ENCODE data around the gene ADAMTS17. TPM values are rescaled to one million over a fixed set of nuclear protein-coding genes. Genes with fewer than 3 reads are reported as not detected.

ADAMTS17 gene
- total RNA-seq, 1 donor from 2014 or later: 10.6 TPM

DNA sequence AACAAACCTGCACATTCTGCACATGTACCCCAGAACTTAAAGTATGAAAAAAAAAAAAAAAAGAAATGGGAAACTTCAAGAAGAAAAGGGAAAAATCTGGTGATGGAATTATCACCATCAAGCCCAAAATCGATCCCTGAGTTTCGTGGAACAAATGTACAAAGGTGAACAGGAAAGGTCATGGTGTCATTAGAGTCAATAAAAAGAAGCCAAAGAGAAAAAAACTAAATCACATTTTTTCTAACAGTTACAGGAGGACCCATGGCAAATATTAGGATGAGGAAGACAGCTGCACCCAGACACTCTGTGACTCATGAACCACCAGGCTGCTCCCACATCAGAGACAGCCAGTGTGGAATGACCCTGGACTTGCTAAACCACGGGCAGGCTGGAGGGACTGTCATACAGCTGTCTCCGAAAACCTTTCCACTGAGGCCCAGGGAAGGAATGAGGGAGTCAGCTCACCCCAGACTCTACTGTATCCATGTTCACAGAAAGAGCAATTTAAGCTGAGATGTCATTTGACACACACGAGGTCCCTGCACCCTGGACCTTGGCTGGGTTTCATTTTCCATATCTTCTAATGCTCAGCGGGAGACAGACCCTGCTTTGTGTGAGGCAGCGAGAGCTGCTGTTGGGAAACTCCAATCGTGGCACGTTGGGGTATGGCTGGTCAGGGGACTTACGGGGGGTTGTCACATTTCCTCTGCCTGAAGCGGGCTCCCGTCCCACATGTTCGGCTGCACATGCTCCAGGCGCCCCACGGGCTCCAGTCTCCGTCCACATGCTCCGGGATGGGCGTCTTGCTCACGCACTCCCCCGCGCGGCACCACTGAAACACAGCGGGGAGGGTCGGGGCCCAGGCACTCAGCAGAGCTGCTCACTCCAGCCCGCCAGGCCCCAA lies 210.2 kb downstream of the ADAMTS17 start:
- no peak for DNase-seq (ENCODE audit: low spot score)

DNA sequence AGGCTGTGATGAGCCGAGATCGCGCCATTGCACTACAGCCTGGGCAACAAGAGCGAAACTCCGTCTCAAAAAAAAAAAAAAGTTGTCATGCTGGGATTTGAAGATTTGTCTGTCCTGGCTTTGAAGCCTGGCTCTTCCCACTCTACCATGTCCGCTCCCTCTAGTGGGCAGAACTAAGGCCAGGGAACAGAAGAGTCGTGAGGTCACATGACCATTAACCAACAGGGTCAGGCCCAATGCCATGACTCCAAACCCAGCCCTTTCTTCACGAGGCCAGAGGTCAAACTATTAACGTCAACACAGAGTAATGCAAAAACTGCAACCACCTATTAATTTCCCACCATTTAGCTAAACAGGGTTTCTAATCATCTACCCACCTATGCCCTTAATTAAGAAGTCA lies 212.1 kb downstream of the ADAMTS17 start:
- no peak for DNase-seq (ENCODE audit: low spot score)

DNA sequence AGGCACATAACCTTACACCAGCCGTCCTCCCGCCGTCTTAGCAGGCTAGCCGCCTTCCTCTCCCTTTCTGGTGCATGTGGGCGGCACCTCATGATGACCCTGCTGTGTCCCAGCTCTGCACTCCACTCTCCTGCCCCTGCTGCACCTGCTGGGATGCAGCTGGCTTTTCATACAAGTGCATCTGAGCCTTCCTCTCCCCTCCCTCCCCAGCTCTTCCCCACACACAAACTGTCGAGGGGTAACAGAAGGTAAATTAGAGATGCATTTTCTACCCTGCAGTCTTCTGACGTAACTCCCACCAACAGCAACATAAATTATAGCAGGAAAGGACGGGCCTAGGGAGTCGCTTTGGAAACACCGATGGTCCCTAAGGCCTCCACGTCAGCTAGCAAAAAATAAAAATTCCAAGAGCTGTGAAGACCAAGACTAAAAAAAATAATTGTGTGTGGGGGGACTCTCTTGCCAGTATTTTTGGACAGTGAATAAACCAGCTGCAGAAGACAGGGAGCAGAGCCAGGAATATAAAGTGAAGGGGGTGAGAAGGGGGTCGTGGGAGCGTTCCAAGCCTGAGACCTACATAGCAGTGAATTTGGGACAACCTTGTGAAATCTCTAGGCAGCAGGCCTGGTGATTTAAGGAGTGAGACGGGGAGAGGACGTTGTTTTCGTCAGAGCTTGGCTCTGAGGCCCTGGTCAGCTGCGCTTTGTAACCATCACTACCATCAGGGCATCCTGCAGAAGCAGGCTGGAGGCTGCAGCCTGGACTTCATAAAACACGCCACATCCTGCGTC lies 216.2 kb downstream of the ADAMTS17 start:
- DNase-seq (ENCODE audit: low spot score): peak; percentile 73

DNA sequence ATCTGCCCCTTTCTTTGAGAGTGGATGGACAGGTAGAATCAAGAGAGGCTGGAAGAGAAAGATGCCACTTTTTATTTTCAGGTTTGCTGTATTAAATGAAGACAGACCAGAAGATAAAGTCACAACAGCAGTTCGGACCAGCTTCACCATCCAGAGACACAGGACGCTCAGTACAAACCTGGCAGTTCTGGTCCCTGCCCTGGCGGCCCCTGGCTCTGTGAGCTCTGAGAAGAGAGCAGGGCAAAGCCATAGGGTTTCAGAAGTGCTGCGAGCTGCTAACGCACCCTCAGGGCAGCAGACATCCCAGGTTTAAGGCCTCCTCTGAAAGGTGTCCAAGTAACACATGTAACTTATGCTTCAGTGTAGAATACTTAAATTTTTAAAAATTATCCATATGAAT lies 216.8 kb downstream of the ADAMTS17 start:
- no peak for DNase-seq (ENCODE audit: low spot score)

DNA sequence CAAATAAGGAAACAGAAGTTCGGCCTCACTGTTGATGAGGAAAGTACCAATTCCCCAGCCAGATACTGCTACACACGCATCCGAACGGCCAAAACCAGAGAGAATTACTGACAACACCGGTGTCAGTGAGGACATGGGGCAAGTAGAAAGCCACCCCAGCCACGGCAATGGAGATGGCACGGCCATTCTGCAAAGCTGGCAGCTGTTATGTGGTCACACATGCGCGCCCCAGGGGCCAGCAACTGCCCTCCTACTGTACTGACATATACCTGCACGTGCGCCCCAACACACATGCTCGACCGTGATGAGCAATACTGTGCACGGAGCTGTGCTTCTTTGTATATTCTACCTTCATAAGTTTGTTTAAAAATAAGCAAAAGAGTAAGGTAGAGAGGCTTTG lies 217.4 kb downstream of the ADAMTS17 start:
- DNase-seq (ENCODE audit: low spot score): no peak

DNA sequence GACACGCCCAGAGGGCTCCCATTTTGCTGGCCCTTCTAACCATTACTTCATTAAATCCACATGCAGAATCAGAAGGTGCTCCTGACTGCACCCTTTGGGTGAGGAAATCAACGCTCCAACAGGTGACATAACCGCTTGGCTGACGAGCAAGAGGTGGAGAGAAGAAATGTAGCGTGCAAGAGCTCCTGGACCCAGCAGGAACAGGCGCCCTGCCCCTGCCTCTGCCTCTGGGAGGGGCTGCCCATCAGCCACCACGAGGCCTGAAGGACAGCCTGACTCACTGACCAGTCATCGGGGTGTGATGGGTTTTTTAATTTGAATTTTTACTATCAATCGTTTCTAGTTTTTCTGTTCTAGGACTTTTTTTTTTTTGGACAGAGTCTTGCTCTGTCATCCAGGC lies 218.2 kb downstream of the ADAMTS17 start:
- DNase-seq (ENCODE audit: low spot score): no peak

DNA sequence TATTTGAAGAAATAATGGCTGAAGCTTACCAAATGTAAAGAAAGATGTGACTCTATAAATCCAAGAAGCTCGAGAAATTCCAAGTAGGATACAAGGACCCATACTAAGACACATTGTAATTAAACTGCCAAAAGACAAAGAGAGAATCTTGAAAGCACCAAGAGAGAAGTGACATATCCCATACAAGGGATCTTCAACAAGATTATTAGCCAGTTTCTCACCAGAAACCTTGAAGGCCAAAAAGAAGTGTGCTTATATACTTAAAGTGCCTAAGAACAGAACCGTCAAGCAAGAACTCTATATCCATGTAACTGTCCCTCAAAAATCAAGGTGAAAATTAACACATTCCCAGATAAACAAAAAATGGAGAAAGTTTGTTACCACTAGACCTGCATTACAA lies 220.5 kb downstream of the ADAMTS17 start:
- no peak for DNase-seq (ENCODE audit: low spot score)

DNA sequence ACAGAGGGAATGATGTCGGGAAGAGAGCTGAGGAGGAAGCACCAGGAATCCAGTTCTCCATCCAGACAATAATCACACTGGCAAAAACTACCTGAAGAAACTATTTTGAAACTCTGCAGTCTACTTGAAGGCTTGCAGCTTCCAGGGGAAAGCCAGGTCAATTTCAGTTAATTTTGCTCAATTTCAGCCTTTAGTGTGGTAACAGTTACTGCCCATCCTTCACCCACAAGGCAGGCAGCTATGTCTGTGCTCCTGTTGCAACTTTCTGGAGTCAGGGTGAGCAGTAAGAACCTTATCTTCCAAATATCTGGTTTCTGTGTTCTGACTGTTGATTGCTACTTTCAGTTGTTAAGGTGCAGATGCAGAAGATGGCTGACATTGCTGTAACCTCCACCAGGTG lies 221.7 kb downstream of the ADAMTS17 start:
- no peak for DNase-seq (ENCODE audit: low spot score)

DNA sequence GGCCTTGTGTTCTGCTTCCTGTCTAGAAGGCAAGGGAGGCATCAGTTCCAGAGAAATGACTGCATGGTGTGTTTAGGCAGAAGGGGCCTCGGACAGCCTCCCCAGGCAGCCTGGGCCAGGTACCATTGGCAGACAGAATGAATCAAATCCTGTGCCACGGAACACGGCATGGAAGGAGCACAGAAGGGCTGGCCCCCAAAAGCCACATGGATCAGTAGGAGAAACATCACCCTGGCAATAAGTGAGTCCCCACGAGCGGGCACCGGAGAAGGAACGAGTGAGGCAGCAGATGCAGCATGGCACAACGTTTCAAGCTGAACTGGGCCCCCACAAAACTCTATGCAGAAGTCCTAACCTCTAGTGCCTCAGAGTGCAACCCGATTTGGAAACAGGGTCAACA lies 223.2 kb downstream of the ADAMTS17 start:
- no peak for DNase-seq (ENCODE audit: low spot score)

DNA sequence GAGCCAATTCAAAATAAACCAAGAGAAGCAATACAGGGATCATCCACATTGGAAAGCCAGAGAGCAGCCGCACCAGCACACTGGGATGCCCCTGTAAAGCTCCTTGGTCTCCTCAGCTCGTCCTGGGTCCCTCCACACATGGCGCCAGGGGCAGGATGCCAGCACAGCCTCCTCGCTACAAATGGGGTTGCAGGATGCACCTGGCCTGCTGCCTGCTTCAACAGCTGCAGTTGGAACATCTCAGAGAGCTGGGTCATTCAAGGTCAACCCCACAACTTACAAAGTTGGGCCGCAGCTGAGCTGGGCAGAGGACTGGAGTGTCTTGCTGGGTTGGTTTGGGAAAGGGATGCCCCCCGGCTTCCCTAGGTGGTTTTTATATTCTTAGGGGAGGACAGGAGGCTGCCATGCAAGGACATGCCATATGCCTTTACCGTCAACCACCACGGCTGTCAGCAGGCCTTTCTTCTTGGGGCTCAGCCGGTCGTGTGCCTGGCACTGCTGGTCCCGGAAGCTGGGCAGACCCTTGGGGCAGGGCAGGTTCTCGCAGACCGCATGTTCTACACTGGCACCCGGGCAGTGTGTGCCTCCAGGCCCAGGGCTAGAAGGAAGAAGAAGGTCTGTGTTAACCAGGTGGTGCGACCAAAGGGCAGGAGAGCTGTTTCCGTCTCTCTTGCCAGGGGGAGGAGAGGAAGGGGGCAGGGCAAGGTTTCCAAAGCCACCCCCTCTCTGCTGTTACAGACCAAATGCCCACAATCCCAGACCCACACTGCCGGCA lies 225.2 kb downstream of the ADAMTS17 start:
- DNase-seq (ENCODE audit: low spot score): no peak

DNA sequence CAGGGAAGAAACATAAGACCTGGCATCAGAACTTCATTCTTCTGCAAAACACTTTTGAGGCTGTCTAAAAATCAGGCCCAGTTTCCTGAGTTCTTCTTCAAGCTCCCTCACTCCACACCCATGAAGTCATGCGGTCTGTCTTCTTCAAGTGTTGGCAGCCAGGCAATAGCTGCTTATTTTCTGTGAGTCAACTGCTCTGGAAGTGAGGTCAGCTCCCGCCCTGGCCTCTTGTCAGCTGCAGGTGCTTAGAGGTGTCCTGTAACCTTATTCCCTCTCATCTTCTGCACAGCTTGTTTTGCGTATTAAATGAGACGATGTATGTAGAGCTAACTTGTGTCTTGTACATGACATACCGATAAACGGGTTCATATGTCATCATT lies 226.1 kb downstream of the ADAMTS17 start:
- DNase-seq (ENCODE audit: low spot score): no peak

DNA sequence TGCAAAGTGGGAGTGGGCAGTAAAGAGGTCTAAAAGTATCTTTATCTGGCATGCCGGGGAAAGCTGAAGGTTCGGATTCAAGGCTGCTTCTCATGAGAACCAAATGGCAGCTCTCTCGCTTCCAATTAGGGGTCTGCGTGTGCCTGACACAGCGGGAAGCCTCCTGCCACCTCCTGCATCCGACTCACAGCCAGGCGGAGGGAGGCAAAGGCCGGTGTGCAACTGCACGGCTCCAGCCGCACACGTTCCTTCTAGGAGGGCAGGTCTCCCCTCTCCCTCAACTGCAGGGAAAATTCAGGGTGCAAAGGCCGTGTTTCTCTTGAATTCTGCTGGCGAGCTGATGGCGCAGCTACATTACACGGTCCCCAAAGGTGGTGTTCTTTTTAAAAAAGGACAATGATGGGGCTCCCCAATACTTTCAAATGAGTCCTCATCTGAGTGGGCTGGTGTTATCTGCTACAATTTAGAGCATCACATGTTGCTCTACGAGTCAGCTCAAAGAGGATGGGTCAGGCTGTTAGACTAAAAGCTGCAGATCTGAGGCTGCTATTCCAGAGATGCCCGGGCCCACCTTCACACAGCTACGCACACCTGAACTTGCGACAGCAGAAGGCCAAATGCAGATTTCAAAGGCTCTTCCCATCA lies 226.6 kb downstream of the ADAMTS17 start:
- DNase-seq (ENCODE audit: low spot score): no peak

DNA sequence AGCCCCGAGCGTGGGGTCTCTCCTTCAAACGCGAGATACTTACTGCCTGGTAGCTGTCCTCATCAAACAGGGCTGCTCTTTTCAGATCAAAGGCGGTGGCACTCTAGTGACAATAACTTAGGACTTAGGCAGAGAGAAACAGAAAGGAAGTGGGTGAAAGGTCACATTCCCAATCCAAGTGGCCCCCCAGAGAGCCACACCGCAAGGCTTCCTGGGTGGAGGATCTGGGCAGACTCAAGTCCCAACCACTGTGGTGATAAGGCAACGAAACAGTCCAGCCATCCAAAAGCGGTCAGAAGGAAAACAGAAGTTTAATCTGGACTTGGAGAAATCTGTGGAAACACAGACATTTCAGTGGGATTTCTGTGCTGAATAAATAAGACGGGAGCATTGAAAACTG lies 227.2 kb downstream of the ADAMTS17 start:
- no peak for DNase-seq (ENCODE audit: low spot score)

DNA sequence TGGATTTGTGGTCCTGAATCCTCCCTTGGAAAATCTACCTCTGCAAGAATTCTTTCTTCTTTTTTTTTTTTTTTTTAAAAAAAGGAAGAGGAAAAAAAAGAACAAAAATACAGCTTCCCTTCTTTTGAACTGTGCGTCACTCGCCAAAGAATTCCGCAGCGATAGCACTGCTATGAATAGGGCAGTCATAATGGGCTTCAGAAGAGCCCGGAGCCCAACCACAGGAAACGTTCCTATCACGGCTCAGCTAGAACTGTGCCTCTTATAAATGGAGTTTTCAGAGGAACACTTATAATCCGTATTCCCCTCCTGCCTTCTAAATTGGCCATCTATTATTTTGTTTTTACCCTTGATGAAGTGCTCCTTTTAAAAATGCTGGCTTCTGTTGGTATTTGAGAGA lies 227.7 kb downstream of the ADAMTS17 start:
- no peak for DNase-seq (ENCODE audit: low spot score)

DNA sequence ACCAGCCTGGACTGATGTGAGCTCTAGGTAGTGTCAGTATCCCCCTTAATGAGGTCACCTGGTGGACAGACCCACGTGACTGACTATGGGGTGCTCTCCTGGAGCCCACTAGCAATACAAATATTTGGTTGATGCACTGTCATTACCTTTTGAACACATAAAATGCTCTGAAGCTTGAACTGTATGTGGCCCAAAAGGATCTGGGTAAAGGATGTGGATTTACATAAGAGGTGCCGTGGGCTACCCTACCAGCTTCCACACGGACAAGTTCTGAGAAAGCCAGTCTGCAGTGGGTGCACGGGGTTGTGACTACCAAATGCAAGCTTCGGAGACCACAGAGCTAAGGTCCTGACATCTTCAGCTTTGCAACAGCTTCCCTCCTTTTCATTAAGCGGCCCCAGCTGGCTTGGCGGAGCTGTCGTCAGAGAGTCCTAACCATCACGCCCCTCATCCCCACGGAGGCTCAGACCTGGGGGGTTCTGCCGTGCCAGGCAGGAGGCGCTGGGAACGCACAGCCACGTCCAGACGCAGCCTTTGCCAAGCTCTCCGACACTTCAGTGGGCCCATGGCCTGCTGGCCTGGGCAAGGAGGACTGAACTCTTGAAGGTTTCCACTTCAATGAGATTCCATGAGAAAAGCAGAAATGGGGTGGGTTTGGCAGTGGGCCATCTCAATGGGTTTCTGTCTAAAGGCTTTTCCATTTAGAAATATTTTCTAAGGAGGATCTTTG lies 228.3 kb downstream of the ADAMTS17 start:
- DNase-seq (ENCODE audit: low spot score): no peak

DNA sequence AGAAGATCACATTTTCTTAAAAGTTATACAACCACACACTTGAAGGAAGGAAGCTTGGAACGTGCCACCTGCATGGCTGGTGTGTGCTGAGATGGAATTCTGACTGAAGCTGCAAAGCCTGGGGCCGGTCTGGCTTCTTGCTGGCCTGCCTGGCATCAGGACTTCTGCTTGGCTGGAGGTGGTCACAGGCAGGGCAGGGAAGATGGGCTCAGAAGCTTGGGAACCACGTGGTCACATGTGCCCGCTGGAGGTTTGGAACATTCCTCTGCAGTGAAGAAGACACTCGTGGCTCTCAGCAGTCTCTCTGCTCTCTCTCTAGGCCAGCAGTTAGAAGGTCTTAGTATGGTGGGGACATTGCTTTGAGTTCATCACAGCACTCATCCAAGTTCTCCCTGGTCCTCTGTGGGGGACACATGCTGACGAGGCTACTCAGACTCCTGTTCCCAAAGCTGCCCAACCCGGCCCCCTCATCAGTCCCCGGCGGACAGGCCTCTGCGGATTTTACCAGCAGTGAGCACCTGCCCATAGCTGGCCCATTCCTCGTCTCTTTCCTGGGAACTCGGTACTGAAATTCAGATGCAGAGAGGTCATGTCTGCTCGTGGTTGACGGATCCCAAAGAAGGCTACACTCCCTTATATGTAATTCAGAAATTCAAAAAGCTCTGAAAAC lies 229.0 kb downstream of the ADAMTS17 start:
- no peak for DNase-seq (ENCODE audit: low spot score)

DNA sequence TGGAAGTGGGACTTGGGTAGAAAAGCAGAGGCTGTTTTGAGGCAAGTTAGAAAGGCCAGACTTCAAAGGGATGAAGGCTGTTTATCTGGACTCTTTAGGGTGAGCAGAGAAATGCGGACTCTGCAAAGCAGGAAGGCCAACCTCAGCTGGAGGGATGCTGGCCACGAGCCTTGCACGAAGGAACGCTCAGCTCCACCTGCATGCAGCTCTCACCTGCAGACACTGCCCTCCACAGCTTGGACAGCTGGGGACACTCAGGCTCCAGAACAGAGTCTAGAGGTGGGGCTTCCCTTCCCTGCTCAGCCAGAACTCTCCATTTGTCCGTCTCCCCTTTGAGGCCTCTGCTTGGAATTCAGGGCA lies 229.7 kb downstream of the ADAMTS17 start:
- DNase-seq (ENCODE audit: low spot score): no peak

DNA sequence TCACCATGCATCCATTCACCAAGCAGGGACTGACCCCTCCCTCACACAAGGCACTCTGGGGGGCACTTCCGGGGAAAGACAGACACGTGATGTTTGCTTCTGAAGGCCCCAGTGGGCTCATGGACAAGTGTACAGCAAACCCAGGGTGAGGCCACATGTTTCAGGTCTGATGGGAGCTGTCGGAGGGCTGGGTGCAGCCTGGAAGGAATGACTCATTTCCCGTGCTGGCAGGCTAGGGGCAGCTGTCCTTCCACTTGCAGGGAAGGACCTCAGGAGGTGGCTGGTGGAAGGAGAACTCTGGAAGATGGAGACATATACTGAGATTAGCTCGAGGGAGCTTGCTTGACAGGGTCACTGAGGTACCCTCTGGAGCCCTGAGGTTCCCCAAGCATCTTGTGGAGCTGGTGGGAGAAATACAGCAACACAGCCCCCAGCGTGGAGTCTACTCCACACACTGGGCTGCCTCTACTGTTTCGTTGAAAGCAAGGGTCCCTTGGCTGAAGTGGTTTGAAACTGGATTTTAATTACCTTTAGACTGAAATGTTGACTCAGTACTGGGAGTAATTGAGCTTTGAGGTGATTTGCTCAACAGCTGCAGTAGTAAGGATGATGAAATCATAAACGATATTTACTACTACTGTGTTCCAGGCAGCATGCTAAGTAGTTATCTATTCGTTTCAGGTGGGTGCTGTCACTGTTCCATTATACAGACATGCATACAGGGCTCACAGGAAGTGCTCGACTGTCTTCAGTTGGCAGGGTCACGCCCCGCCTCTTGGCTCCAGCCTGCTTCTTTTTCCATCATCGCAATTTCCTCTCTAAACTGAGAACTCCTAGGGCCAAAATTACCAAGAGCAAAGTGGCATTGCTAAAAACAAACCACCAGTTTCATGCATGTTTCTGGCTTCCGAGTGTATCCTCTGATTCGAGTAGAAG lies 230.4 kb downstream of the ADAMTS17 start:
- peak; percentile 75 for DNase-seq (ENCODE audit: low spot score)

DNA sequence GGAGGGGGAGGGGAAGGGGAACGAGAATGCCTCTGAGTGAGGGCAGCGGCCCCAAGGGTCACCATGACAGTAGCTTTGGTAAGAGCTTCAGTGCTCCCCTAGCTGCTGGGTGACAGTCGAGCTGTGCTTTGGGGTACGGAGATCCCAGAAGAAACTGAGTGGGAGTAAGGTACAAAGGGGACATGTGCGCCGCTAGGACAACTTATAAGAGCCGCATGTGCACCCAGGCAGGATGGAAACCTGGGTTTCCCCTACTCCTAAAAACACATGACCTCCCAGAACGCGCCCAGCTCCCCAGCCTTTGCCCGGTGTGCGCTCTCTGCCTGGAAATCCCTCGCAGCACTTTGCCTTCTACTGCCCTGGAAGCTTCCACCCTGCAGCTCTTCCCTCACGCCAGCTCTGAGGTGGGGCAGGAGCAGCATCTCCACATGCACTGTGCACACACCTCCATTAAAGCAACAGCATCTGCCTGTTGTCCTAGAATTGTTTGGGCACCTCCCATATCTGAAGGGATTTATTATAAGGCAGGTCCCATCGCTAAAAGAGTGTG lies 232.2 kb downstream of the ADAMTS17 start:
- no peak for DNase-seq (ENCODE audit: low spot score)

Measured in ureter (tissue), 1 donor.